ENCODE results near the gene NGFR. TPM values are rescaled to one million over a fixed set of nuclear protein-coding genes. Genes with fewer than 3 reads are reported as not detected.

NGFR gene
- polyA plus RNA-seq, 1 donor = 20.4 TPM

GRCh38 chr17:49469831-49470810 is 25.0 kb upstream of the NGFR start:
- H3K36me3 ChIP-seq (ENCODE audit: control insufficient read depth, insufficient read depth, low read length) = no peaks in the 10 kb centered on the region
- no peak overlapping the region for H3K27ac ChIP-seq (ENCODE audit: low read length)
- no peak overlapping the region for H3K4me3 ChIP-seq (ENCODE audit: low read length)
- no peak for DNase-seq
- 20% methylated on average over 1 of the region's 52 CpGs for WGBS (ENCODE audit: insufficient coverage, low lambda C conversion rate)
- H3K9me3 ChIP-seq (ENCODE audit: control insufficient read depth, low read depth, low read length) = peaks cover 2% of the 10 kb centered on the region
- peaks cover 70% of the 10 kb centered on the region for H3K27me3 ChIP-seq (ENCODE audit: control insufficient read depth, insufficient read depth, low read length)
- H3K4me1 ChIP-seq (ENCODE audit: control insufficient read depth, insufficient read depth, low read length) = peaks cover 3% of the 10 kb centered on the region

DNA sequence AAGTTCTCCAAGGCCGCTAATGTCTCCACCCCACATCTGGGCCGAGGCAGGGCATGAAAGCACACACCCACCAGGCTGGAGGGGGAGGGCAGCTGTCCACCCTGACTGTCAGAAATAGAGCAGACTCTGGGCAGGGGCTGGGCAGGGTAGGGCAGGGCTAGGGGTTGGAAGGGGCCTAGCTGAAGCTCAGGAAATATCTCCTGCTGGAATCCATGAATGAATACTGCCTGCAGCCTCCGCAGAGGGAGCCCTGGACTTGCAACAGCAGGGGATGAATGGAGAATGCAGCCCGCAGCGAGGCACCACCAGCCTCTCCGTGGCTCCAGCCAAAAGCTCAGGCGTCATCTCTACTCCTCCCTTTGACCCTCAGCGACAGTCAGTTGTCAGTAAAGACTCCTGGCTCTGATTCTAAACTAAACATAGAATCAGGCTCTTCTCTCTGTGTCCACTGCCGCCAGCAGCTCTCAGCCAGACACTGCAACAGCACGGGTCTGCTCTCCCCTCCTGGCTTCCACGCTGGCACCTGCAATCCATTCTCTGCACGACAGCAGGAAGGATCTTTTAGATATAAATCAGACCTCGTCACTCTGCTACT is 23.9 kb upstream of the NGFR start:
- Histone ChIP-seq H3K4me3 (ENCODE audit: low read length) (no peak overlapping the region), H3K27ac (ENCODE audit: low read length) (no peak overlapping the region), H3K9me3 (ENCODE audit: control insufficient read depth, low read depth, low read length) (peaks cover 2% of the 10 kb centered on the region), H3K27me3 (ENCODE audit: control insufficient read depth, insufficient read depth, low read length) (peaks cover 69% of the 10 kb centered on the region), H3K4me1 (ENCODE audit: control insufficient read depth, insufficient read depth, low read length) (peaks cover 3% of the 10 kb centered on the region), H3K36me3 (ENCODE audit: control insufficient read depth, insufficient read depth, low read length) (no peaks in the 10 kb centered on the region)
- no CpG with 5 or more reads among the region's 13 CpGs for WGBS (ENCODE audit: insufficient coverage, low lambda C conversion rate)
- no peak for DNase-seq

- Histone ChIP-seq H3K4me1 (ENCODE audit: control insufficient read depth, insufficient read depth, low read length) (peaks cover 3% of the 10 kb centered on the region), H3K36me3 (ENCODE audit: control insufficient read depth, insufficient read depth, low read length) (no peaks in the 10 kb centered on the region), H3K4me3 (ENCODE audit: low read length) (no peak overlapping the region), H3K9me3 (ENCODE audit: control insufficient read depth, low read depth, low read length) (peaks cover 2% of the 10 kb centered on the region), H3K27ac (ENCODE audit: low read length) (no peak overlapping the region), H3K27me3 (ENCODE audit: control insufficient read depth, insufficient read depth, low read length) (peaks cover 67% of the 10 kb centered on the region)
- WGBS (ENCODE audit: insufficient coverage, low lambda C conversion rate) = no CpG with 5 or more reads among the region's 1 CpG
- DNase-seq = no peak
Measured at GRCh38 chr17:49471769-49472168, 23.3 kb upstream of the NGFR start.

- H3K4me3 ChIP-seq (ENCODE audit: low read length) = no peak overlapping the region
- H3K27ac ChIP-seq (ENCODE audit: low read length) = no peak overlapping the region
- no peaks in the 10 kb centered on the region for H3K36me3 ChIP-seq (ENCODE audit: control insufficient read depth, insufficient read depth, low read length)
- H3K27me3 ChIP-seq (ENCODE audit: control insufficient read depth, insufficient read depth, low read length) = peaks cover 64% of the 10 kb centered on the region
- H3K4me1 ChIP-seq (ENCODE audit: control insufficient read depth, insufficient read depth, low read length) = peaks cover 3% of the 10 kb centered on the region
- peaks cover 2% of the 10 kb centered on the region for H3K9me3 ChIP-seq (ENCODE audit: control insufficient read depth, low read depth, low read length)
- WGBS (ENCODE audit: insufficient coverage, low lambda C conversion rate) = no CpG with 5 or more reads among the region's 5 CpGs
- DNase-seq = no peak
Measured at GRCh38 chr17:49472527-49472926, 22.6 kb upstream of the NGFR start.

DNA sequence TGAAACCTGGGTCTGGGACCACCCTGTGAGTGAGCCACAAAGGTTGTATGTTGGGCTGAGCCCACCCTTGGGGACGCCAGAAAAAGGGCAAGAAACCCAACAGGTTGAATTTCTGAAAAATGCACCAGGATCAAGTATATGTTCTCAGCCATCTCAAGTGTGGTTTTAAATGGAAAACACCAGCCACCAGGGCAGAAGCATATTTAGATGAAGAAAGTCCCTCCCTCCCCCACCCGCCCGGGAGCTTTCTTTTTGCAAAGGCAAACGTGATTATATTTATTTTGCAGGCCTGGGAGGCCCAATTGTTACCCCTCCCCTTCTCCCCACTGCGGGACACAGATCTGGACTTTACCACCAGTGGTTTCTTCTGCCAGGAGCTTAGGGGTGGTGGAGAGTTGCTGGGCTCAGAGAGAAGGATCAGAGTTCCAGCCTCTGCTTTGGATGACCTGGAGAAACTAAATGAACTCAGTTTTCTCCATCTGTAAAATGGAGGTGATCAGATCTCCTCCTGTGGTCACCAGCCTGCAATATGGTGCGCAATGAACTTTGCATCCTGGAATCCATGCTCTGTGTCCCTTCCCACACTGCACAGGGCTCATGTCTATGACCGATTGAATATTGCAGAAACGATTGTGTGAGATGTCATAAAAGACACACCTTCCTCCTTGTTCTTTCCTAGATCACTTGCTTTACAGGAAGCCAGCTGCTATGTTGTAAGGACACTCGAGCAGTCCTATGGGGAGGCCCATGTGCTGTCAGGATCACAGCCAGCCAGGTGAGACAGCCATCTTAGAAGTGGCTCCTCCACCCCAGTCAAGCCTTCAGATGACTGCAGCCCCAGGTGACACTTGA is 21.0 kb upstream of the NGFR start:
- DNase-seq = no peak
- peaks cover 2% of the 10 kb centered on the region for H3K9me3 ChIP-seq (ENCODE audit: control insufficient read depth, low read depth, low read length)
- no peaks in the 10 kb centered on the region for H3K36me3 ChIP-seq (ENCODE audit: control insufficient read depth, insufficient read depth, low read length)
- no peak overlapping the region for H3K4me3 ChIP-seq (ENCODE audit: low read length)
- 60% methylated on average over 1 of the region's 9 CpGs for WGBS (ENCODE audit: insufficient coverage, low lambda C conversion rate)
- peaks cover 3% of the 10 kb centered on the region for H3K4me1 ChIP-seq (ENCODE audit: control insufficient read depth, insufficient read depth, low read length)
- H3K27me3 ChIP-seq (ENCODE audit: control insufficient read depth, insufficient read depth, low read length) = peaks cover 67% of the 10 kb centered on the region
- H3K27ac ChIP-seq (ENCODE audit: low read length) = no peak overlapping the region

- H3K9me3 ChIP-seq (ENCODE audit: control insufficient read depth, low read depth, low read length) = no peaks in the 10 kb centered on the region
- WGBS (ENCODE audit: insufficient coverage, low lambda C conversion rate) = no CpG with 5 or more reads among the region's 3 CpGs
- no peak for DNase-seq
- H3K4me3 ChIP-seq (ENCODE audit: low read length) = no peak overlapping the region
- H3K36me3 ChIP-seq (ENCODE audit: control insufficient read depth, insufficient read depth, low read length) = no peaks in the 10 kb centered on the region
- H3K27ac ChIP-seq (ENCODE audit: low read length) = no peak overlapping the region
- H3K4me1 ChIP-seq (ENCODE audit: control insufficient read depth, insufficient read depth, low read length) = no peaks in the 10 kb centered on the region
- H3K27me3 ChIP-seq (ENCODE audit: control insufficient read depth, insufficient read depth, low read length) = peaks cover 60% of the 10 kb centered on the region
Measured at GRCh38 chr17:49477709-49478108, 17.4 kb upstream of the NGFR start.

DNA sequence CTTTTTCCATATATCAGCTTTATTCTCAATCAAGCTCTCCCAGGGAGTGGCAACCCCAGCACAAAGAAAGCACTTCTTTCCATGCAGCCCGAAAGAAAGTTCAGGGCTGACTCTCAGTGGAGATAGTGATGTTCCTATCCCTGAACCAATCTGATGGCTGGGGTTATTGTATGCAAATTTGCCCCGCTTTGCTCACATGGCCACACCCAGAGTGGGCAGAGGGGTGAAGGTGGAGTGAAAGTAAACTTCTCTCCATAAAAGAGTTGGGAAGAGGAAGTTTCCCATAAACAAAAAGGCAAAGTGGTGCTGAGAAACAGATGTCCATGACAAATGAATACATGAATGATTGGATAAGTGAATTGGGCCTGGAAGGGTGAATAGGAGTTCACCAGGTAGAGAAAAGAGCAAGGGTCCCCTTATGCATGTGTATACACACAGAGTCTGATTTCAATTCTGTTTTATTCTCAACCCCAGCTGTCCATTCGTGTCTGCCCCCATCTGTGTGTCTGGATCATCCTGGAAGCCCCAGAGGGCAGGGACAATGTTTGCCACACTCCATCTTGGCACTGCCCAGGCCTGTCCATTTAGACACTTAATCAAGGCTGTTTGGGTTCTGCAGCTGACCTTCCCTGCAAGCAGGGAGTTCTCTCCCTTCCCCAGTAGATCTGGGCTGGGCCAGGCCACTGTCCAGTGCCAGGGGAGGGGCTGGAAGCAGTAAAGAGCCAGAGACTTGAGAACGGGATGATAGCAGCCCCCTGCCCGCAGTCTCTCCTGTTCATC is 14.1 kb upstream of the NGFR start:
- peaks cover 75% of the 10 kb centered on the region for H3K27me3 ChIP-seq (ENCODE audit: control insufficient read depth, insufficient read depth, low read length)
- H3K4me1 ChIP-seq (ENCODE audit: control insufficient read depth, insufficient read depth, low read length) = no peaks in the 10 kb centered on the region
- H3K27ac ChIP-seq (ENCODE audit: low read length) = no peak overlapping the region
- H3K4me3 ChIP-seq (ENCODE audit: low read length) = no peak overlapping the region
- DNase-seq = no peak
- H3K9me3 ChIP-seq (ENCODE audit: control insufficient read depth, low read depth, low read length) = no peaks in the 10 kb centered on the region
- no CpG with 5 or more reads among the region's 5 CpGs for WGBS (ENCODE audit: insufficient coverage, low lambda C conversion rate)
- no peaks in the 10 kb centered on the region for H3K36me3 ChIP-seq (ENCODE audit: control insufficient read depth, insufficient read depth, low read length)

DNA sequence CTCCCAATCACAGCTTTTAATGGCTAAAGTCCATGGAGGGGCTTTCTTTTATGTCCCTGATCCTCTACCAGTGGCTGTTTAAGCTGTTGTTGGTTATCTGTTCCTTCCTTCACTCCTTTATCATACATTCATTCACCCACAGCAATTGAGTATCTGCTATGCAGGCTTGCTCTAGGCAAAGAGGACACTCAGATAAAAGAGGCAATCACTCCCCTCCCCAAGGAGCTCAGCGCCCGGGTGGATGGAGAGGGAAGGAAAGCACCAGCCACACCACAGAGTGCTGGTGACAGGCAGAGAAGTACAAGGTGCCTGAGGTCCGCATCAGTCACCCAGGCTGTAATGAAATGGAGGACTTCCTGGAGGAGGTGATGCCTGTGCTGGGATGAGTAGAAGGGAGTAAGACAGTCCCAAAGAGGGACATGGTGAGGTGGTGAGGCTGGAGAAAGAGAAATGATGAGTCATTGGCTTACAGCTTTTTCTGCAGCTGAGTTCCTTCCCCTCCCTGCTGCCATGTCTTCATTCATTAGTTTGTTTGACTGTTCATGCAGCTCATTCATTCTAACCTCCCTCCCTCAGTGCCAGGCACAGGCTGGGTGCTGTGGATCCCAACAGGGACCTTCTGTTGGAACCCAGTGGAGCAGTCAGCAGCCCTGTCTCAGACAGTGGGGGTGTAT is 12.8 kb upstream of the NGFR start:
- H3K9me3 ChIP-seq (ENCODE audit: control insufficient read depth, low read depth, low read length) = no peaks in the 10 kb centered on the region
- no CpG with 5 or more reads among the region's 3 CpGs for WGBS (ENCODE audit: insufficient coverage, low lambda C conversion rate)
- H3K4me3 ChIP-seq (ENCODE audit: low read length) = no peak overlapping the region
- H3K27me3 ChIP-seq (ENCODE audit: control insufficient read depth, insufficient read depth, low read length) = peaks cover 86% of the 10 kb centered on the region
- no peak overlapping the region for H3K27ac ChIP-seq (ENCODE audit: low read length)
- peaks cover 3% of the 10 kb centered on the region for H3K4me1 ChIP-seq (ENCODE audit: control insufficient read depth, insufficient read depth, low read length)
- no peak for DNase-seq
- H3K36me3 ChIP-seq (ENCODE audit: control insufficient read depth, insufficient read depth, low read length) = no peaks in the 10 kb centered on the region

GRCh38 chr17:49483599-49484509 is 11.2 kb upstream of the NGFR start:
- no peak overlapping the region for H3K27ac ChIP-seq (ENCODE audit: low read length)
- whole genome bisulfite sequencing (ENCODE audit: insufficient coverage, low lambda C conversion rate) = no CpG with 5 or more reads among the region's 9 CpGs
- H3K4me1 ChIP-seq (ENCODE audit: control insufficient read depth, insufficient read depth, low read length) = peaks cover 3% of the 10 kb centered on the region
- H3K4me3 ChIP-seq (ENCODE audit: low read length) = no peak overlapping the region
- peaks cover 76% of the 10 kb centered on the region for H3K27me3 ChIP-seq (ENCODE audit: control insufficient read depth, insufficient read depth, low read length)
- H3K9me3 ChIP-seq (ENCODE audit: control insufficient read depth, low read depth, low read length) = no peaks in the 10 kb centered on the region
- no peak for DNase-seq
- H3K36me3 ChIP-seq (ENCODE audit: control insufficient read depth, insufficient read depth, low read length) = no peaks in the 10 kb centered on the region

Data from large intestine (tissue), 3 donors.